Measurements from ENCODE around the gene PDLIM7.

The PDLIM7 gene

DNA sequence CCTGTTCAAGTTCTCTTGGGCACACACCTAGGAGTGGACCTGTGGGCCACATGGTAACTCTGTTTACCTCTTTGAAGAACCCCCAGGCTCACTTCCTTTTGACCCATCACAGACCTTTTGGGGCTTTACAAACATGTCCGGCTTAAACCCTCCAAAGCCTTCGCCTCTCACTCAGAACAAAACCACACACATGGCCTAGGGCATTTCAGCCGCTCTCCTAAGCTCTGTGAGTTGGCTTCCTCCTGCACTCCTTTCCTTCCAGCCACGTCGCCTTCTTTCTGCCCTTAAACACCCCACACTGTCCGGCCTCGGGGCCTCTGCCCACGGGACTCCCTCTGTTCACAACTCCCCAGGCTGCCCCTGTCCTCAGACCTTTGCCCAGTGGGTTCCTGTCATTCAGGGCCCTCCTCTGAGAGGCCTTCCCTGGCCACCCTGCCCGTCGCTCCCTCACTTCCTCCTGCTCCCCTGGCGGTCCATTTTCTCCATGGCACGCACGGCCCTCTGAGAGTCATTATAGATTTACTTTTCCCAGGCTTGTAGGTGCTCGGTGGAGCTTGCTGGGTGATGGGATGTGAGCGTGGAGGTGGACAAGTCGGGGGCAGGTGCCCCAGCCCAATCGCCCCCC lies 10.3 kb upstream of the PDLIM7 start:
- H3K27me3 ChIP-seq (ENCODE audit: low read depth, low read length) = no peaks in the 10 kb centered on the region
- peaks cover 22% of the 10 kb centered on the region for H3K36me3 ChIP-seq (replicated peaks; ENCODE audit: low read depth, low read length)
- no peak overlapping the region for H3K4me3 ChIP-seq (ENCODE audit: low read length)
- H3K9me3 ChIP-seq (ENCODE audit: insufficient read depth, low read length) = no peaks in the 10 kb centered on the region; the same call in 1 of the 2 replicates
- no peaks in the 10 kb centered on the region for H3K79me2 ChIP-seq (ENCODE audit: low read length)
- H3K4me1 ChIP-seq (ENCODE audit: low read length) = peaks cover 36% of the 10 kb centered on the region
- no peak overlapping the region for H2AFZ ChIP-seq (ENCODE audit: low read depth, low read length)
- no peak for TF ChIP-seq EZH2phosphoT487 (IDR thresholded peaks at IDR 0.05; ENCODE audit: low read depth)
- no peak for TF ChIP-seq CTCF (IDR thresholded peaks at IDR 0.05; ENCODE audit: low read depth, low read length)
- no peak overlapping the region for H3K9ac ChIP-seq (ENCODE audit: low read length)
- no peak overlapping the region for H3K4me2 ChIP-seq (ENCODE audit: low read length)
- H4K20me1 ChIP-seq (ENCODE audit: insufficient read depth, low read length) = peaks cover 11% of the 10 kb centered on the region; the same call in 1 of the 2 replicates
- no peak overlapping the region for H3K27ac ChIP-seq (ENCODE audit: low read length)

DNA sequence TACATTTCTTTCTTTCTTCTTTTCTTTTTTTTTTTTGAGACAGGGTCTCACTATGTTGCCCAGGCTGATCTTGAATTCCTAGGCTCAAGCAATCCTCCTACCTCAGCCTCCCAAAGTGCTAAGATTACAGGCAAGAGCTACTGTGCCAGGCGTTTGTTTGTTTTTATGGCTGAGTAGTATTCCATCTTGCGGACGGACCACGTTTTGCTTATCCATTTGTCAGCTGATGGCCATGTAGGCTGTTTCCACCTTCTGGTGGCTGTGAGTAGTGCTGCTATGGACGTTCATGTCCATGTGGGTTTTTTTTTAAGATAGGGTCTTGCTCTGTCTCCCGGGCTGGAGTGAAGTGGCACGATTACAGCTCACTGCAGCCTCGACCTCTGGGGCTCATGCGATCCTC lies 9.8 kb upstream of the PDLIM7 start:
- H3K9ac ChIP-seq (ENCODE audit: low read length) = no peak overlapping the region
- no peaks in the 10 kb centered on the region; the same call in 1 of the 2 replicates for H3K9me3 ChIP-seq (ENCODE audit: insufficient read depth, low read length)
- H3K79me2 ChIP-seq (ENCODE audit: low read length) = no peaks in the 10 kb centered on the region
- no peak overlapping the region for H3K4me3 ChIP-seq (ENCODE audit: low read length)
- H3K4me2 ChIP-seq (ENCODE audit: low read length) = no peak overlapping the region
- no peaks in the 10 kb centered on the region for H3K27me3 ChIP-seq (ENCODE audit: low read depth, low read length)
- H2AFZ ChIP-seq (ENCODE audit: low read depth, low read length) = no peak overlapping the region
- H3K4me1 ChIP-seq (ENCODE audit: low read length) = peaks cover 42% of the 10 kb centered on the region
- H3K27ac ChIP-seq (ENCODE audit: low read length) = no peak overlapping the region
- TF ChIP-seq EZH2phosphoT487 (IDR thresholded peaks at IDR 0.05; ENCODE audit: low read depth) = no peak
- peak; percentile 16; the same call in 1 of the 2 replicates for TF ChIP-seq CTCF (IDR thresholded peaks at IDR 0.05; ENCODE audit: low read depth, low read length)
- peaks cover 19% of the 10 kb centered on the region for H3K36me3 ChIP-seq (replicated peaks; ENCODE audit: low read depth, low read length)
- H4K20me1 ChIP-seq (ENCODE audit: insufficient read depth, low read length) = peaks cover 17% of the 10 kb centered on the region

GRCh38 chr5:177505075-177505474 lies 7.7 kb upstream of the PDLIM7 start:
- Histone ChIP-seq H4K20me1 (ENCODE audit: insufficient read depth, low read length) (peaks cover 26% of the 10 kb centered on the region), H3K4me2 (ENCODE audit: low read length) (no peak overlapping the region), H3K4me3 (ENCODE audit: low read length) (no peak overlapping the region), H3K27ac (ENCODE audit: low read length) (no peak overlapping the region), H3K9me3 (ENCODE audit: insufficient read depth, low read length) (no peaks in the 10 kb centered on the region), H3K79me2 (ENCODE audit: low read length) (no peaks in the 10 kb centered on the region), H3K27me3 (ENCODE audit: low read depth, low read length) (no peaks in the 10 kb centered on the region), H3K36me3 (replicated peaks; ENCODE audit: low read depth, low read length) (peaks cover 5% of the 10 kb centered on the region), H2AFZ (ENCODE audit: low read depth, low read length) (no peak overlapping the region), H3K4me1 (ENCODE audit: low read length) (peaks cover 45% of the 10 kb centered on the region), H3K9ac (ENCODE audit: low read length) (no peak overlapping the region)
- TF ChIP-seq EZH2phosphoT487 (IDR thresholded peaks at IDR 0.05; ENCODE audit: low read depth) = no peak
- TF ChIP-seq CTCF (IDR thresholded peaks at IDR 0.05; ENCODE audit: low read depth, low read length) = no peak

GRCh38 chr5:177504086-177505056 lies 7.0 kb upstream of the PDLIM7 start:
- Histone ChIP-seq H3K27ac (ENCODE audit: low read length) (no peak overlapping the region), H3K4me2 (ENCODE audit: low read length) (no peak overlapping the region), H3K4me3 (ENCODE audit: low read length) (no peak overlapping the region), H3K36me3 (replicated peaks; ENCODE audit: low read depth, low read length) (peaks cover 5% of the 10 kb centered on the region), H4K20me1 (ENCODE audit: insufficient read depth, low read length) (peaks cover 26% of the 10 kb centered on the region), H3K9me3 (ENCODE audit: insufficient read depth, low read length) (no peaks in the 10 kb centered on the region), H3K9ac (ENCODE audit: low read length) (no peak overlapping the region), H3K4me1 (ENCODE audit: low read length) (peaks cover 38% of the 10 kb centered on the region), H2AFZ (ENCODE audit: low read depth, low read length) (no peak overlapping the region), H3K79me2 (ENCODE audit: low read length) (no peaks in the 10 kb centered on the region), H3K27me3 (ENCODE audit: low read depth, low read length) (peaks cover 6% of the 10 kb centered on the region)
- TF ChIP-seq EZH2phosphoT487 (IDR thresholded peaks at IDR 0.05; ENCODE audit: low read depth) = no peak
- TF ChIP-seq CTCF (IDR thresholded peaks at IDR 0.05; ENCODE audit: low read depth, low read length) = no peak

Data from OCI-LY3 (cell line).